HepG2 (cell line): ENCODE measurements around the gene KRT12. TPM values are rescaled to one million over a fixed set of nuclear protein-coding genes. Genes with fewer than 3 reads are reported as not detected.
A peak's percentile ranks its signal among the peaks of the same experiment; 100 is the strongest.

Experiments
- ATAC-seq: fragments of 200-7000 bp; cut with Tn5 transposase; 3 replicates; pipeline ENCODE4 v1.9.1; 2020; ENCODE audit warnings: mild to moderate bottlenecking, moderate library complexity
- BruUV-seq: library from RNA; stranded (reverse); fragments of 400-500 nt; replicated peaks from 2 replicates; lab custom pipeline; 2021; lab: Mats Ljungman, UMichigan
- CTCF ChIA-PET: fragments of 300-600 bp; formaldehyde crosslinking; extraction: SDS; loops from one replicate; lab custom pipeline; 2021; ENCODE audit warnings: low total read pairs, inconsistent platforms, low intra/inter-chr PET ratio; lab: Yijun Ruan, JAX
- POLR2A ChIA-PET: fragments of 350-600 bp; sonication (Branson Sonifier 250); formaldehyde crosslinking; loops from one replicate; lab custom pipeline; 2020; ENCODE audit warnings: antibody characterized with exemption, inconsistent platforms; lab: Yijun Ruan, JAX
- DNase-seq: peaks from one replicate; pipeline ENCODE4 v3.0.0-alpha.2; 2015; ENCODE audit warnings: low spot score
- FAIRE-seq: peaks from 3 replicates; lab custom pipeline; 2011; peaks lifted over from hg19 to GRCh38; lab: Jason Lieb, UNC
- H2AFZ ChIP-seq: one replicate; pipeline ENCODE4 v1.6.1; 2011; ENCODE audit warnings: low read length, inconsistent platforms
- H3K27ac ChIP-seq: fragments of 300-600 bp; 3 replicates; pipeline ENCODE4 v1.8.0; 2011; ENCODE audit warnings: mixed run types, mild to moderate bottlenecking, mixed read lengths, low read length, inconsistent platforms; ENCODE audit not compliant: insufficient read depth; ENCODE audit errors: extremely low read length
- H3K27me3 ChIP-seq, 2 experiments: fragments of 200-600 bp in 1 of 2; 2 replicates in 1 of 2; 3 replicates in 1 of 2; pipeline versions ENCODE4 v1.6.0 to v1.8.0; 2011; ENCODE audit warnings: low read length in 2 of 2, mild to moderate bottlenecking in 2 of 2, moderate library complexity in 2 of 2, inconsistent platforms in 1 of 2; ENCODE audit not compliant: insufficient read depth in 2 of 2, control insufficient read depth in 1 of 2
- H3K36me3 ChIP-seq, 2 experiments: fragments of 200-600 bp in 1 of 2; replicated peaks in 1 of 2; 2 replicates in 1 of 2; 3 replicates in 1 of 2; pipeline versions ENCODE4 v1.5.1 to v1.8.0; 2011; ENCODE audit warnings: low read length in 2 of 2, inconsistent platforms in 1 of 2; ENCODE audit not compliant: insufficient read depth in 2 of 2, control insufficient read depth in 1 of 2
- H3K4me1 ChIP-seq: 2 replicates; pipeline ENCODE4 v1.5.1; 2012; ENCODE audit warnings: low read length, inconsistent platforms; ENCODE audit not compliant: insufficient read depth
- H3K4me2 ChIP-seq: 2 replicates; pipeline ENCODE4 v1.6.0; 2011; ENCODE audit warnings: low read depth, low read length, inconsistent platforms
- H3K4me3 ChIP-seq, 3 experiments: fragments of 200-600 bp in 1 of 3; sonication (generic), shearing (Covaris generic) in 1 of 3; replicated peaks in 1 of 3; 2 replicates each; pipeline ENCODE4 v1.5.1; 2011 to 2016; ENCODE audit warnings: low read length in 3 of 3, inconsistent platforms in 2 of 3, low read depth in 2 of 3, mild to moderate bottlenecking in 2 of 3, control low read depth in 1 of 3, mixed read lengths in 1 of 3; ENCODE audit not compliant: insufficient read depth in 1 of 3
- H3K79me2 ChIP-seq: one replicate; pipeline ENCODE4 v1.6.1; 2011; ENCODE audit warnings: low read length, inconsistent platforms; ENCODE audit not compliant: insufficient read depth
- H3K9ac ChIP-seq: 2 replicates; pipeline ENCODE4 v1.6.0; 2011; ENCODE audit warnings: mild to moderate bottlenecking, low read depth, low read length, inconsistent platforms; ENCODE audit not compliant: insufficient read depth
- H3K9me3 ChIP-seq: 2 replicates; pipeline ENCODE4 v1.5.1; 2012; ENCODE audit warnings: mild to moderate bottlenecking, low read length
- H4K20me1 ChIP-seq: 2 replicates; pipeline ENCODE4 v1.6.0; 2011; ENCODE audit warnings: inconsistent platforms, mild to moderate bottlenecking, low read length, moderate library complexity; ENCODE audit not compliant: insufficient read depth
- JDP2 ChIP-seq: sonication (generic); formaldehyde crosslinking; IDR thresholded peaks from 2 replicates; pipeline ENCODE4 v1.8.1; 2022; ENCODE audit warnings: missing genetic modification reagents, borderline replicate concordance
- MAFF ChIP-seq: IDR thresholded peaks from 2 replicates; pipeline ENCODE4 v1.6.1; 2011; ENCODE audit warnings: low read depth, low read length, improper control_type of control experiment
- MAFK ChIP-seq, 2 experiments: IDR thresholded peaks in 1 of 2; conservative IDR thresholded peaks in 1 of 2; 2 replicates each; pipeline ENCODE4 v1.6.1; 2011; ENCODE audit warnings: improper control_type of control experiment in 2 of 2, low read length in 2 of 2
- MEF2D ChIP-seq: sonication (generic); formaldehyde crosslinking; IDR thresholded peaks from 2 replicates; pipeline ENCODE4 v1.5.1; 2020; ENCODE audit warnings: mild to moderate bottlenecking, missing genetic modification reagents
- MIXL1 ChIP-seq: IDR thresholded peaks from 2 replicates; pipeline ENCODE4 v1.6.1; 2016
- ZNF292 ChIP-seq: sonication (generic); formaldehyde crosslinking; IDR thresholded peaks from 2 replicates; pipeline ENCODE4 v1.8.1; 2022; ENCODE audit warnings: mild to moderate bottlenecking, low read depth, missing genetic modification reagents, borderline replicate concordance
- ZNF629 ChIP-seq: sonication (generic); formaldehyde crosslinking; conservative IDR thresholded peaks from 2 replicates; pipeline ENCODE4 v1.5.0; 2020; ENCODE audit warnings: missing genetic modification reagents
- WGBS: methylation state at CpG from one replicate; pipeline ENCODE4 v1.1.6; 2017; ENCODE audit warnings: low lambda C conversion rate; 5-methylcytosine and 5-hydroxymethylcytosine counted together
- in situ Hi-C: cut with HindIII; loops from 2 replicates; pipeline ENCODE4 v1.10.0; 2017; ENCODE audit warnings: low pct_unique_long_range_greater_than_20kb; ENCODE audit not compliant: extremely low pct_ligation_motif_present
- intact Hi-C: fragments of 100-400 bp; cut with micrococcal nuclease; formaldehyde crosslinking; loops from one replicate; pipeline ENCODE4 v1.10.0; 2022; ENCODE audit not compliant: unreplicated experiment
- polyA plus RNA-seq, 8 experiments: library from polyadenylated mRNA; depleted of rRNA in 3 of 8; stranded (reverse) in 7 of 8; unstranded in 1 of 8; fragments of >200 nt; fragmentation: Illumina TruSeq in 4 of 8; extraction: Trizol in 4 of 8; gene quantifications; 2 replicates each; pipeline versions ENCODE4 v1.2.1 to v1.2.3, GENCODE V29; 2011 to 2016; ENCODE audit warnings: low read depth in 4 of 8, missing spikeins in 1 of 8, mixed read lengths in 1 of 8; ENCODE audit not compliant: insufficient read depth in 1 of 8
- total RNA-seq, 5 experiments: library from RNA; depleted of rRNA; stranded (reverse); fragments of >200 nt; fragmentation: Illumina TruSeq; extraction: Trizol; gene quantifications; 2 replicates each; pipeline ENCODE4 v1.2.3, GENCODE V29; 2016; ENCODE audit warnings: low read depth in 1 of 5

KRT12 gene
- total and polyA plus RNA-seq, 2 of the 13 experiments (the other 11 are each of a cell fraction or from before 2014, with no cell fraction given) = 0.07 to 0.09 TPM

GRCh38 chr17:40836020-40836419 is 31.0 kb downstream of the KRT12 start:
- no TSS peak for BruUV-seq
- Histone ChIP-seq H3K27me3 (no peaks in the 10 kb centered on the region), H3K79me2 (no peaks in the 10 kb centered on the region), H3K4me2 (no peak overlapping the region), H4K20me1 (no peaks in the 10 kb centered on the region), H2AFZ (no peak overlapping the region), H3K9ac (no peak overlapping the region), H3K4me1 (peaks cover 13% of the 10 kb centered on the region), H3K4me3 (no peak overlapping the region), H3K27ac (no peak overlapping the region), H3K9me3 (no peaks in the 10 kb centered on the region), H3K36me3 (peaks cover 1 to 8% of the 10 kb centered on the region in 2 experiments; a peak in 2 of 5 replicates)
- in situ Hi-C loops (no loop called here), intact Hi-C loops (no loop called here)
- WGBS = 97% methylated on average over 4 of the region's 4 CpGs
- ChIA-PET POLR2A (interaction anchor here (1.3 kb wide), 1 partner anchor 17 kb away, joined by 4 read pairs; no protein-coding TSS in a partner anchor), CTCF (no interaction called here)
- no peak for DNase-seq
- TF ChIP-seq ZNF629 (CRISPR knock-in tag) = peak; percentile 55
- TF ChIP-seq JDP2 (CRISPR knock-in tag) = no peak
- TF ChIP-seq ZNF292 = no peak
- no peak for FAIRE-seq
- ATAC-seq = no peak

DNA sequence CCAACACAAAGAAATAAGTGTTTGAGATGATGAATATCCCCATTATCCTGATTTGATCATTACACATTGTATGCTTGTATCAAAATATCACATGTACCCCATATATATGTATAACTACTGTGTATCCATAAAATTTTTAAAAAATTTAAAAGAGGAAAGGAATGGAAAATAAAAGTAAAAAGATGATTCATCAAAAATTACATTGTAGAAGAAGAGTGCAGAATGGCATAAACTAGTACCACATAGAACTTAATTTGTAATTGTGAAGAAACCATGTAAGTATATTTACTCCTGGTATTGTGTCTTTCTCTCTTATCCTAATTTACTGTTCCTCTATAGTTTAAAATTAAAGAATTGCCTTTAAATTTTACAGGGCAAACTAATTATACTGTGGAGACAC is 33.1 kb downstream of the KRT12 start:
- no peaks in the 10 kb centered on the region for H4K20me1 ChIP-seq
- ChIA-PET CTCF (no interaction called here), POLR2A (interaction anchor here (2.5 kb wide), 1 partner anchor 15 kb away, joined by 8 read pairs; no protein-coding TSS in a partner anchor)
- H3K9me3 ChIP-seq = no peaks in the 10 kb centered on the region
- intact Hi-C loops = no loop called here
- H3K4me3 ChIP-seq = no peak overlapping the region
- FAIRE-seq (no peak), DNase-seq (no peak), ATAC-seq (no peak)
- no peak overlapping the region for H3K27ac ChIP-seq
- peaks cover 1 to 8% of the 10 kb centered on the region in 2 experiments; a peak in 2 of 5 replicates for H3K36me3 ChIP-seq
- TF ChIP-seq MIXL1 (CRISPR knock-in tag) (no peak), MAFK (conservative IDR thresholded peaks at IDR 0.05 in 1 of 2, IDR thresholded peaks at IDR 0.05 in 1 of 2; ENCODE audit: low read length in 2 of 2) (peak; percentile 63 to 73), MEF2D (no peak), MAFF (peak; percentile 51)
- in situ Hi-C loops = no loop called here
- BruUV-seq = no TSS peak
- no peak overlapping the region for H2AFZ ChIP-seq
- H3K4me2 ChIP-seq = no peak overlapping the region
- H3K79me2 ChIP-seq = no peaks in the 10 kb centered on the region
- H3K4me1 ChIP-seq = peaks cover 8% of the 10 kb centered on the region
- no peaks in the 10 kb centered on the region for H3K27me3 ChIP-seq
- H3K9ac ChIP-seq = no peak overlapping the region
